Measurements from ENCODE around the gene ENTPD1.

DNA sequence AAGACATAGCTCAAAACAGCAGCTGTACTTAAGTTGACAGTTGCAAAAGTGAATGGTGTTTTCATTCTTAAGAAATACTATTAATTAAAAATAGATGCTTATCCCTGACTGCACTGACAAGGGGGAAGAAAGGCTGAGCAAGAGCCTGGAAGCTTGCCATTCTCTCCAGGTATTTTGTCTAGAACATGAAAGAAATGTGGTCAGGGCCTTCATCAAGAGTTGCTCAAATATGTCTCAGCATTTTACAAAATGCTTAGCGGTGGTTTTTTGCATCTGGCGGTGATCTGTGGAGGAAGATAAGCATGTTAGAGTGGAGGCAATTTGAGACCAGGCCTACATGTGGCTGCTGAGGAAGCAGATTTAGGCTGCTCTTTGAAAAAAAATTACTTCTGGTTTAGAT is 105.4 kb downstream of the ENTPD1 start:
- TF ChIP-seq, protein P1, sequence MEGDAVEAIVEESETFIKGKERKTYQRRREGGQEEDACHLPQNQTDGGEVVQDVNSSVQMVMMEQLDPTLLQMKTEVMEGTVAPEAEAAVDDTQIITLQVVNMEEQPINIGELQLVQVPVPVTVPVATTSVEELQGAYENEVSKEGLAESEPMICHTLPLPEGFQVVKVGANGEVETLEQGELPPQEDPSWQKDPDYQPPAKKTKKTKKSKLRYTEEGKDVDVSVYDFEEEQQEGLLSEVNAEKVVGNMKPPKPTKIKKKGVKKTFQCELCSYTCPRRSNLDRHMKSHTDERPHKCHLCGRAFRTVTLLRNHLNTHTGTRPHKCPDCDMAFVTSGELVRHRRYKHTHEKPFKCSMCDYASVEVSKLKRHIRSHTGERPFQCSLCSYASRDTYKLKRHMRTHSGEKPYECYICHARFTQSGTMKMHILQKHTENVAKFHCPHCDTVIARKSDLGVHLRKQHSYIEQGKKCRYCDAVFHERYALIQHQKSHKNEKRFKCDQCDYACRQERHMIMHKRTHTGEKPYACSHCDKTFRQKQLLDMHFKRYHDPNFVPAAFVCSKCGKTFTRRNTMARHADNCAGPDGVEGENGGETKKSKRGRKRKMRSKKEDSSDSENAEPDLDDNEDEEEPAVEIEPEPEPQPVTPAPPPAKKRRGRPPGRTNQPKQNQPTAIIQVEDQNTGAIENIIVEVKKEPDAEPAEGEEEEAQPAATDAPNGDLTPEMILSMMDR (optimal IDR thresholded peaks at IDR 0.05 in 1 of 3, IDR thresholded peaks at IDR 0.05 in 1 of 3, conservative IDR thresholded peaks at IDR 0.05 in 1 of 3; ENCODE audit: extremely low read depth in 1 of 3, insufficient read depth in 2 of 3, low read length in 3 of 3): no peak
- TF ChIP-seq EZH2 (IDR thresholded peaks at IDR 0.05; ENCODE audit: low read length): no peak

Measured in keratinocyte (primary cell).